Adipose tissue (tissue), 3 donors: ENCODE data around the gene TMEM271. TPM values are rescaled to one million over a fixed set of nuclear protein-coding genes. Genes with fewer than 3 reads are reported as not detected.

Experiments
- H3K27ac ChIP-seq: one replicate; pipeline ENCODE4 v1.5.1; 2013; ENCODE audit warnings: low read depth, low read length
- WGBS, 3 donors: extraction: QIAGEN DNeasy Blood & Tissue Kit; methylation state at CpG; one replicate each; pipeline ENCODE4 v1.1.7; 2013; 5-methylcytosine and 5-hydroxymethylcytosine counted together
- polyA plus RNA-seq, 3 donors: library from polyadenylated mRNA; stranded (reverse); fragments of 200-250 nt; gene quantifications; one replicate each; pipeline ENCODE4 v1.2.3, GENCODE V29; 2013
- donor health status: healthy with polysubstance abuse.
- donor health status: Bipolar disorder and iron deficiency.
- donor health status: healthy.

The TMEM271 gene
- under 1 TPM in 1 of 3 donors, not detected in 2; 0.02 TPM for polyA plus RNA-seq

- WGBS, 3 donors: 0 to 1% (median 1%) methylated on average over 13 to 60 of the region's 60 CpGs
- H3K27ac ChIP-seq: no peak within 1 kb of the TSS
Measured at GRCh38 chr4:576245-576821, at the start of gene TMEM271. TMEM271 (minus strand) TSS chr4:576295; CDS start chr4:576062, 233 bp downstream.

GRCh38 chr4:625631-626161, 49.6 kb upstream of the TMEM271 start:
- WGBS, 3 donors: 88 to 94% (median 91%) methylated on average over 39 of the region's 39 CpGs
- H3K27ac ChIP-seq: no peak overlapping the region

- 71 to 79% (median 74%) methylated on average over 21 of the region's 21 CpGs for WGBS, 3 donors
- H3K27ac ChIP-seq: no peak within 1 kb of the TSS
Measured at GRCh38 chr4:624705-625590, 48.9 kb upstream of the TMEM271 start, which contains the start of gene PDE6B. PDE6B (plus strand) TSS chr4:625573; CDS start chr4:625627, 54 bp downstream.

- 46 to 52% (median 51%) methylated on average over 27 to 29 of the region's 29 CpGs for WGBS, 3 donors
- H3K27ac ChIP-seq: no peak overlapping the region
Measured at GRCh38 chr4:623914-624566, 47.9 kb upstream of the TMEM271 start.

- no peak overlapping the region for H3K27ac ChIP-seq
- 64 to 79% (median 78%) methylated on average over 24 of the region's 24 CpGs for WGBS, 3 donors
Measured at GRCh38 chr4:622996-623913, 47.2 kb upstream of the TMEM271 start.

- 76 to 90% (median 86%) methylated on average over 22 of the region's 22 CpGs for WGBS, 3 donors
- no peak overlapping the region for H3K27ac ChIP-seq
Measured at GRCh38 chr4:622071-622995, 46.2 kb upstream of the TMEM271 start.

GRCh38 chr4:621296-622070, 45.4 kb upstream of the TMEM271 start:
- WGBS, 3 donors: 74 to 87% (median 81%) methylated on average over 22 of the region's 22 CpGs
- no peak overlapping the region for H3K27ac ChIP-seq

- no peak overlapping the region for H3K27ac ChIP-seq
- 86 to 92% (median 90%) methylated on average over 19 of the region's 19 CpGs for WGBS, 3 donors
Measured at GRCh38 chr4:620851-621261, 44.8 kb upstream of the TMEM271 start.

GRCh38 chr4:620201-620600, 44.1 kb upstream of the TMEM271 start:
- WGBS, 3 donors: 73 to 77% (median 73%) methylated on average over 11 of the region's 11 CpGs
- H3K27ac ChIP-seq: no peak overlapping the region

- WGBS, 3 donors: 43 to 61% (median 59%) methylated on average over 18 of the region's 18 CpGs
- H3K27ac ChIP-seq: no peak overlapping the region
Measured at GRCh38 chr4:617644-618641, 41.8 kb upstream of the TMEM271 start.

GRCh38 chr4:616911-617643, 41.0 kb upstream of the TMEM271 start:
- 90 to 94% (median 94%) methylated on average over 26 to 27 of the region's 27 CpGs for WGBS, 3 donors
- no peak overlapping the region for H3K27ac ChIP-seq

GRCh38 chr4:616091-616490, 40.0 kb upstream of the TMEM271 start:
- WGBS, 3 donors: 60 to 88% (median 64%) methylated on average over 1 of the region's 1 CpG
- no peak overlapping the region for H3K27ac ChIP-seq

GRCh38 chr4:613126-613525, 37.0 kb upstream of the TMEM271 start:
- 77 to 86% (median 84%) methylated on average over 9 of the region's 9 CpGs for WGBS, 3 donors
- no peak overlapping the region for H3K27ac ChIP-seq

GRCh38 chr4:612749-613125, 36.6 kb upstream of the TMEM271 start:
- WGBS, 3 donors: 74 to 88% (median 85%) methylated on average over 7 of the region's 7 CpGs
- H3K27ac ChIP-seq: no peak overlapping the region
